HCT116 (cell line): ENCODE measurements around the gene NR2E3. TPM values are rescaled to one million over a fixed set of nuclear protein-coding genes. Genes with fewer than 3 reads are reported as not detected.

Source experiments
- ATAC-seq: fragments of 200-7000 bp; cut with Tn5 transposase; 2 replicates; pipeline ENCODE4 v1.9.1; 2020; ENCODE audit warnings: mild to moderate bottlenecking, moderate library complexity
- BruUV-seq: library from RNA; stranded (reverse); fragments of 400-500 nt; replicated peaks from 2 replicates; lab custom pipeline; 2021; lab: Mats Ljungman, UMichigan
- CTCF ChIA-PET: fragments of 300-600 bp; sonication (Branson Sonifier 250); formaldehyde crosslinking; loops from one replicate; lab custom pipeline; 2021; ENCODE audit warnings: antibody characterized with exemption; lab: Charles Lee
- POLR2A ChIA-PET: fragments of 300-600, 350-600 bp; sonication (Branson Sonifier 250); formaldehyde crosslinking; loops from one replicate; lab custom pipeline; 2021; ENCODE audit warnings: antibody characterized with exemption; lab: Charles Lee
- RAD21 ChIA-PET, 2 experiments: fragments of 300-600 bp; sonication (Branson Sonifier 250); formaldehyde crosslinking; loops; one replicate each; lab custom pipeline; 2023; ENCODE audit warnings: low total read pairs in 2 of 2; ENCODE audit not compliant: uncharacterized antibody in 2 of 2, unreplicated experiment in 2 of 2, low non-redundant PET in 1 of 2; lab: Charles Lee
- DNase-seq: peaks from one replicate; pipeline ENCODE4 v3.0.0-alpha.2; 2010; ENCODE audit warnings: low read depth, low spot score
- H2AFZ ChIP-seq: fragments of 200-600 bp; shearing (Covaris generic), sonication (generic); 2 replicates; pipeline ENCODE4 v1.6.1; 2017; ENCODE audit warnings: low read depth, mixed run types, mixed read lengths, antibody characterized with exemption, low read length; ENCODE audit not compliant: poor library complexity, severe bottlenecking
- H3K27ac ChIP-seq: 2 replicates; pipeline ENCODE4 v1.5.1; 2012; ENCODE audit warnings: low read depth, low read length
- H3K27me3 ChIP-seq: fragments of 200-600 bp; sonication (generic); 2 replicates; pipeline ENCODE4 v1.6.1; 2016; ENCODE audit warnings: mixed run types, low read length, mixed read lengths; ENCODE audit not compliant: insufficient read depth
- H3K36me3 ChIP-seq, 2 experiments: fragments of 200-500 bp in 1 of 2; fragments of 200-600 bp in 1 of 2; sonication (Bioruptor generic) in 1 of 2; sonication (generic) in 1 of 2; 2 replicates each; pipeline versions ENCODE4 v1.5.1 to v1.6.1; 2014 to 2016; ENCODE audit warnings: low read length in 2 of 2, inconsistent platforms in 1 of 2, mixed read lengths in 1 of 2, mixed run types in 1 of 2; ENCODE audit not compliant: insufficient read depth in 2 of 2, control insufficient read depth in 1 of 2
- H3K4me1 ChIP-seq, 2 experiments: fragments of 200-600 bp in 1 of 2; sonication (generic) in 1 of 2; 2 replicates each; pipeline versions ENCODE4 v1.5.1 to v1.6.1; 2012 to 2017; ENCODE audit warnings: low read length in 2 of 2, inconsistent platforms in 1 of 2, mild to moderate bottlenecking in 1 of 2, mixed read lengths in 1 of 2, mixed run types in 1 of 2, moderate library complexity in 1 of 2; ENCODE audit not compliant: insufficient read depth in 2 of 2, control insufficient read depth in 1 of 2
- H3K4me2 ChIP-seq: fragments of 200-600 bp; sonication (generic); 2 replicates; pipeline ENCODE4 v1.6.1; 2017; ENCODE audit warnings: mixed run types, low read length, mixed read lengths
- H3K4me3 ChIP-seq, 2 experiments: fragments of 200-600 bp in 1 of 2; sonication (generic) in 1 of 2; replicated peaks in 1 of 2; 2 replicates each; pipeline ENCODE4 v1.5.1; 2011 to 2016; ENCODE audit warnings: low read length in 2 of 2, control low read depth in 1 of 2, low read depth in 1 of 2, mild to moderate bottlenecking in 1 of 2, mixed read lengths in 1 of 2, mixed run types in 1 of 2
- H3K79me2 ChIP-seq: fragments of 200-600 bp; sonication (generic); 2 replicates; pipeline ENCODE4 v1.6.1; 2017; ENCODE audit warnings: mild to moderate bottlenecking, mixed run types, low read length, moderate library complexity, mixed read lengths; ENCODE audit not compliant: insufficient read depth
- H3K9ac ChIP-seq: fragments of 200-600 bp; sonication (generic); 2 replicates; pipeline ENCODE4 v1.6.1; 2016; ENCODE audit warnings: low read length, mixed read lengths
- H3K9me2 ChIP-seq: fragments of 200-600 bp; sonication (generic), shearing (Covaris generic); 2 replicates; pipeline ENCODE4 v1.6.1; 2017; ENCODE audit warnings: mixed run types, mild to moderate bottlenecking, moderate library complexity; ENCODE audit not compliant: insufficient read depth
- H3K9me3 ChIP-seq, 2 experiments: fragments of 200-500 bp in 1 of 2; fragments of 200-600 bp in 1 of 2; sonication (Bioruptor generic) in 1 of 2; sonication (generic) in 1 of 2; 2 replicates each; pipeline ENCODE4 v1.6.1; 2014 to 2017; ENCODE audit warnings: low read length in 2 of 2, mixed read lengths in 2 of 2, inconsistent platforms in 1 of 2, low read depth in 1 of 2, mild to moderate bottlenecking in 1 of 2, mixed run types in 1 of 2, moderate library complexity in 1 of 2; ENCODE audit not compliant: control insufficient read depth in 1 of 2, insufficient read depth in 1 of 2
- H4K20me1 ChIP-seq: fragments of 200-600 bp; sonication (generic), shearing (Covaris generic); 2 replicates; pipeline ENCODE4 v1.6.1; 2017; ENCODE audit warnings: mixed run types, mild to moderate bottlenecking, moderate library complexity; ENCODE audit not compliant: insufficient read depth
- CEBPB ChIP-seq: IDR thresholded peaks from 2 replicates; pipeline ENCODE4 v1.6.1; 2012; ENCODE audit warnings: low read depth
- EGR1 ChIP-seq: IDR thresholded peaks from 2 replicates; pipeline ENCODE4 v1.6.1; 2012; ENCODE audit warnings: low read depth
- ELF1 ChIP-seq: IDR thresholded peaks from 2 replicates; pipeline ENCODE4 v1.6.1; 2012; ENCODE audit warnings: low read depth, borderline replicate concordance
- POLR2A ChIP-seq: IDR thresholded peaks from 2 replicates; pipeline ENCODE4 v1.7.0; 2011; ENCODE audit warnings: borderline replicate concordance; ENCODE audit not compliant: insufficient read depth, insufficient read length; ENCODE audit errors: extremely low read depth
- POLR2AphosphoS5 ChIP-seq: IDR thresholded peaks from 2 replicates; pipeline ENCODE4 v1.6.1; 2011; ENCODE audit warnings: mild to moderate bottlenecking, low read depth, low read length, moderate library complexity
- SIN3A ChIP-seq: IDR thresholded peaks from 2 replicates; pipeline ENCODE4 v1.6.1; 2012; ENCODE audit warnings: low read depth
- SRF ChIP-seq: IDR thresholded peaks from 2 replicates; pipeline ENCODE4 v1.6.1; 2012; ENCODE audit warnings: low read depth
- ZNF274 ChIP-seq: fragments of 200-500 bp; sonication (Bioruptor generic); IDR thresholded peaks from 2 replicates; pipeline ENCODE4 v1.6.1; 2014; ENCODE audit warnings: mild to moderate bottlenecking, low read depth, low read length, inconsistent platforms
- intact Hi-C: fragments of 100-400 bp; cut with micrococcal nuclease; formaldehyde crosslinking; loops from 2 replicates; pipeline ENCODE4 v1.10.0; 2022
- total RNA-seq: library from RNA; stranded (reverse); gene quantifications from one replicate; pipeline ENCODE4 v1.2.1, GENCODE V29; 2021; ENCODE audit not compliant: unreplicated experiment
- TF ChIP-seq, protein P1 (sequence below): IDR thresholded peaks from 2 replicates; pipeline ENCODE4 v1.6.1; 2012

Gene NR2E3
- total RNA-seq, 1 experiment from 2014 or later: 0.59 TPM

DNA sequence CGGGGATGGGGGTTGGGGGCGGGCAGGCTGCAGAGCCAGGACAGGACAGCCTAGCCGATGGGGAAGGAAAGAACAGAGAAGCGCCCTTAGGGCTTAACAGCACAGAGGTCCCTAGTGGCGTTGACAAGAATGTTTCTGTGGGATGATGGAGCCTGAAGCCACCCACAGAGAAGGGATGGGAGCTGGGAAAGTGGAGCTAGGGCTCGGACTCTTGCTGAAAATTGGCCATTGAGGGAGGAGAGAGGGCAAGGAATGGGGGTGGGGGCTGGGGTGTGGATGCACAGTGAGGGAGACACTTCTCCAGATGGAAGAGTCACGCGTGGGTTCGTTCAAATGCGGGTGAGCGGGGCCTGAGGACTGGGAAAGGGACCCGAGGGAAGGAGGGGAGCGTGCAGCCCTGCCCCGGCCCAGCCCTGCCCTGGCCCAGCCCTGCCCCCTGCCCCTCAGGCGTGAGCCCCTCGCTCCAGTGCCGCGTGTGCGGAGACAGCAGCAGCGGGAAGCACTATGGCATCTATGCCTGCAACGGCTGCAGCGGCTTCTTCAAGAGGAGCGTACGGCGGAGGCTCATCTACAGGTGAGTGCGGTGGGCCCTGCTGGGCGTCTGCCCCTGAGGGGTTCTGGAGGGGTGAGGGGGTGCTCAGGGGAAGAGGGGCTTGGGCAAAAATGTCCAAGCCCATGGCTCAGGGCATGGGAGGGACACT is 832 bp downstream of the NR2E3 start:
- no peaks in the 10 kb centered on the region for H4K20me1 ChIP-seq
- ATAC-seq: no peak
- ChIA-PET CTCF (no interaction called here), RAD21 (no interaction called here), POLR2A (no interaction called here)
- TF ChIP-seq ELF1 (no peak), SIN3A (no peak), EGR1 (no peak), ZNF274 (no peak), POLR2A (no peak), POLR2AphosphoS5 (no peak), SRF (no peak), CEBPB (no peak)
- TF ChIP-seq, protein P1, sequence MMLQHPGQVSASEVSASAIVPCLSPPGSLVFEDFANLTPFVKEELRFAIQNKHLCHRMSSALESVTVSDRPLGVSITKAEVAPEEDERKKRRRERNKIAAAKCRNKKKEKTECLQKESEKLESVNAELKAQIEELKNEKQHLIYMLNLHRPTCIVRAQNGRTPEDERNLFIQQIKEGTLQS: no peak
- no peaks in the 10 kb centered on the region for H3K9me2 ChIP-seq
- H3K4me1 ChIP-seq: peaks cover 3 to 5% of the 10 kb centered on the region in 2 experiments; a peak in 3 of 4 replicates
- H3K27me3 ChIP-seq: no peaks in the 10 kb centered on the region
- H3K27ac ChIP-seq: no peak overlapping the region
- H3K36me3 ChIP-seq: no peaks in the 10 kb centered on the region
- no peaks in the 10 kb centered on the region for H3K9me3 ChIP-seq
- DNase-seq: no peak
- H3K4me2 ChIP-seq: no peak overlapping the region
- H3K4me3 ChIP-seq: no peak overlapping the region
- intact Hi-C loops: no loop called here
- BruUV-seq: no TSS peak
- H3K79me2 ChIP-seq: no peaks in the 10 kb centered on the region
- no peak overlapping the region for H3K9ac ChIP-seq
- H2AFZ ChIP-seq: no peak overlapping the region
